ENCODE data around the gene HDDC3.

DNA sequence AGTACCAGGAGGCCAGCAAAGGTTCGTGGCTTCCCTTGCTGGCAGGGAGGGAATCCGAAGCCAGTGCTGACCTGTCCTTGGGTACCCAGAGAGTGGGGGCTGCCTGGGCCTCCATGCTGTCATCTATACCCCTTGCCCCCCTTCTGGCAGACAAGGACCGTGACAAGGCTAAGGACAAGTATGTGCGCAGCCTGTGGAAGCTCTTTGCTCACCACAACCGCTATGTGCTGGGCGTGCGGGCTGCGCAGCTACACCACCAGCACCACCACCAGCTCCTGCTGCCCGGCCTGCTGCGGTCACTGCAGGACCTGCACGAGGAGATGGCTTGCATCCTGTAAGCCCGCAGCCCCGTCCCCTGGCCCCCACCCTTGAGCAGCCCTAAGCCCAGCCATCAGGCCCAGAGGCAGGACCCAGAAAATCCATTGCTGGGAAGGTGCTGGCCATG is 45.3 kb downstream of the HDDC3 start:
- TF ChIP-seq, protein P1, sequence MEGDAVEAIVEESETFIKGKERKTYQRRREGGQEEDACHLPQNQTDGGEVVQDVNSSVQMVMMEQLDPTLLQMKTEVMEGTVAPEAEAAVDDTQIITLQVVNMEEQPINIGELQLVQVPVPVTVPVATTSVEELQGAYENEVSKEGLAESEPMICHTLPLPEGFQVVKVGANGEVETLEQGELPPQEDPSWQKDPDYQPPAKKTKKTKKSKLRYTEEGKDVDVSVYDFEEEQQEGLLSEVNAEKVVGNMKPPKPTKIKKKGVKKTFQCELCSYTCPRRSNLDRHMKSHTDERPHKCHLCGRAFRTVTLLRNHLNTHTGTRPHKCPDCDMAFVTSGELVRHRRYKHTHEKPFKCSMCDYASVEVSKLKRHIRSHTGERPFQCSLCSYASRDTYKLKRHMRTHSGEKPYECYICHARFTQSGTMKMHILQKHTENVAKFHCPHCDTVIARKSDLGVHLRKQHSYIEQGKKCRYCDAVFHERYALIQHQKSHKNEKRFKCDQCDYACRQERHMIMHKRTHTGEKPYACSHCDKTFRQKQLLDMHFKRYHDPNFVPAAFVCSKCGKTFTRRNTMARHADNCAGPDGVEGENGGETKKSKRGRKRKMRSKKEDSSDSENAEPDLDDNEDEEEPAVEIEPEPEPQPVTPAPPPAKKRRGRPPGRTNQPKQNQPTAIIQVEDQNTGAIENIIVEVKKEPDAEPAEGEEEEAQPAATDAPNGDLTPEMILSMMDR (conservative IDR thresholded peaks at IDR 0.05; ENCODE audit: low read length), result no peak
- TF ChIP-seq EZH2phosphoT487 (IDR thresholded peaks at IDR 0.05; ENCODE audit: borderline replicate concordance, low read depth, low read length), result no peak
